ACHN (cell line): ENCODE data around the gene HNRNPLL.
"Not testable (repeated sequence)": the region's sequence is repeated elsewhere in the genome, so short reads cannot be mapped to it uniquely, and the experiment has no call there.

Experiments used
- DNase-seq: peaks from one replicate; pipeline ENCODE4 v3.0.0-alpha.2; 2015
- in situ Hi-C: cut with HindIII; loops from 2 replicates; pipeline ENCODE4 v1.10.0; 2017; ENCODE audit warnings: low sequenced_read_pairs, low pct_ligation_motif_present, low pct_unique_long_range_greater_than_20kb

Gene HNRNPLL

GRCh38 chr2:38602732-38603401 is at the start of gene HNRNPLL:
Gene HNRNPLL (minus strand): TSS chr2:38602928. CDS start chr2:38602626, 302 bp downstream.
- in situ Hi-C loops, result no loop called here
- DNase-seq, result peak; percentile 98

DNA sequence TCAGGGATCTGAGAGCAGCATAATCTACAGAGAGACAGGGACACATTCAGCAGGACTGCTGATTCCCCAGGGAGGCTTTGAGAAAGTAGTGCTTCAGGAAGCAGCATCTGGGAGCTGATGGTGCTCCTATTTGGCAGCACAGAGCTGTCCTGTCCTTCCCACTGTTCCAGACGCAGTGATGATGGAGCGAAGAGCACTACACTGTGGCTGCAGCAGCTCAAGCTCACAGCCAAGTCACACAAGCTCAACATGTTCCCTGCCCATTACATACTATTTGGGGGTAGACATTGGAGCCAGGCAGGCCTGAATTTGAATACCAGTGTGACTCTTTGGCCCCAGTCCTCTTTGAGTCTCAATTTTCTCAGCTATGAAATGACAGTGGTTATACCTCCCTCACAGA is 48.0 kb upstream of the HNRNPLL start:
- no peak for DNase-seq
- in situ Hi-C loops, result no loop called here

DNA sequence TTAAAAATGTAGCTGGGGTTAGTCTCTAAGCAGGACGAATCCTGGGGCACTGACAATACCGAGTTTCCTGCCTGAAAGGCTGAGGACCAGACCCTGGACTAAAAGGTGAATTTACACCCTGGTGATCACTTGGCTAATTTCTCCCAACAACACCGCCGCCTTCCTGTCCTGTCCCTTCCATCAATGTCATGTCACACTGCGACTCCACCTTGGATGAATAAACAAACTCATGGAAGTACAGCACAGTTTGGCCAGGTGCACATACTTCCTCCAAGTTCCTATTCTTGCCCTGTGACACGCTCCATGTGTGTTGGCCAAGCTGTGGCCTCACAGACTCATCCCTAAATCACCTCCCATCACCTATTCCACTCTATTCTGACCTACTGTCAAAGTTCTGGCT is 47.3 kb upstream of the HNRNPLL start:
- DNase-seq, result no peak
- in situ Hi-C loops, result no loop called here

GRCh38 chr2:38649176-38649728 is 46.5 kb upstream of the HNRNPLL start:
- in situ Hi-C loops, result no loop called here
- DNase-seq, result no peak

- DNase-seq, result no peak
- in situ Hi-C loops, result no loop called here
These were observed 45.5 kb upstream of the HNRNPLL start for GRCh38 chr2:38648107-38648761.

DNA sequence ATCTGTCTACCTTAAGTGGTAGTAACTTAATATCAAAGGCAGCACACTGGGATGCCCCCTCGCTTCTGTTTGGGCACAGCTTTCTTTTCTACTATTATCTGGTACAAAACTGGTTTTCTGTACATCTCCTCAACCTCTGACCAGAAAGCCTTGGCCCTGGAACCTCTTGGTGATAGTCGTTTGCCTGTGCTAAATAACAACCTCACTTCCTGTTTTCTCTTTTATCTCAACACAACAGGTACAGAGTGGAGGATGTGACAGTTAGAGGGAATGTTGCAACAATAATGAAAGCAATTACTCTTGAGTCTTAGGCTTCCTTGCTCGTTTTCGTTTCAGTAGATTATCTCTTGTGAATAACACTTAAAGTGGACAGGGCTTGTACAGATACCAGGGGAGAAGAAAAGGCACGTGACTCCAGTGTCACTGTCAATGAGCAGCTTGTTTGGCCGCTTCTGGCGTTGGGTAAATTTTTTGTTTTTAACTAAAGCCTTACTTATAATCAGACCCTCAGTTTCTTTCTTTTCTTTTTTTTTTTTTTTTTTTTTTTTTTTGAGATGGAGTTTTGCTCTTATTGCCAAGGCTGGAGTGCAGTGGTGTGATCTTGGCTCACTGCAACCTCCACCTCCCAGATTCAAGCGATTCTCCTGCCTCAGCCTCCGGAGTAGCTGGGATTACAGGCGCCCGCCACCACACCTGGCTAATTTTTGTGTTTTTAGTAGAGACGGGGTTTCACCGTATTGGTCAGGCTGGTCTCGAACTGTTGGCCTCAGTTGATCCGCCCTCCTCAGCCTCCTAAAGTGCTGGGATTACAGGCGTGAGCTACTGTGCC is 41.2 kb upstream of the HNRNPLL start:
- in situ Hi-C loops, DNase-seq: not testable (repeated sequence)

GRCh38 chr2:38643021-38643671 is 40.4 kb upstream of the HNRNPLL start:
- in situ Hi-C loops, result no loop called here
- DNase-seq, result no peak

GRCh38 chr2:38642373-38643017 is 39.8 kb upstream of the HNRNPLL start:
- DNase-seq, in situ Hi-C loops: not testable (repeated sequence)

GRCh38 chr2:38636069-38636468 is 33.3 kb upstream of the HNRNPLL start:
- no peak for DNase-seq
- in situ Hi-C loops, result no loop called here

GRCh38 chr2:38635139-38635538 is 32.4 kb upstream of the HNRNPLL start:
- DNase-seq, result no peak
- in situ Hi-C loops, result no loop called here

DNA sequence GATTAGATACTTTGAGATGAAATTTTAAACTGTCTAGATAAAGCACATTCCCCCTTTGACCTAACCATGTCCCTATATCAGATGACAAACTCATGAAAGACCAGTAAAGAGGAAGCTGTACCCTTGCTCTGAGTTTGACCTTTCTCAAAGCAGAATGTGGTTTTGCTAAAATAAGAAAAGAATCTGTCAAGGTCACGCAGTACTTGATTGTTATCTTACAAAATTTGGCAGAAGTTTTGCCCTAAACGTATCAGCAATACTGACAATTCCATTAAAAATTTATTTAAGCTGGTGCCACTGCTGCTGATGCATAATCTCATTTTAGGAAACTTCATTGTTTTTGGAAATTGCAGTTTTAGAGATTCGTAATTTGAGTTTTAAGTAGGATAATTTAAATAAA is 32.0 kb upstream of the HNRNPLL start:
- in situ Hi-C loops, result no loop called here
- DNase-seq, result no peak

GRCh38 chr2:38633895-38634294 is 31.2 kb upstream of the HNRNPLL start:
- no peak for DNase-seq
- in situ Hi-C loops, result no loop called here

DNA sequence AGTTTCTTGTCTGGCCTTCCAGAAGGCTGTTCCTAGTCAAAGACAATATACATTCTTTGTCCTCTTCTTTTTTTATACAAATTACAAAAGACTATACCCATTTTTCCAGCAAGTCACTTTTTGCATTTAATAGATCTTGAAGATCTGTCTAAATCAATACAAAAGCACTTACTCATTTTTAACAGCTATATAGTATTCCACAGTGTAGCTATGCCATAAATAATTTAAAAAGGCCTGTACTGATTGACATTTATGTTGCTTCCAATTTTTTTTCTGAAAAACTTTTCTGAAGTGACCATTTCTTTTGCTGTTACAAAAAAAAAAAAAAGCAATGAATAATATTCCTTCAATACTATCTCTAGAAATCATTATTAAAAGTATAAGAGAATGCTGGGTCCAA is 30.3 kb upstream of the HNRNPLL start:
- no peak for DNase-seq
- in situ Hi-C loops, result no loop called here

DNA sequence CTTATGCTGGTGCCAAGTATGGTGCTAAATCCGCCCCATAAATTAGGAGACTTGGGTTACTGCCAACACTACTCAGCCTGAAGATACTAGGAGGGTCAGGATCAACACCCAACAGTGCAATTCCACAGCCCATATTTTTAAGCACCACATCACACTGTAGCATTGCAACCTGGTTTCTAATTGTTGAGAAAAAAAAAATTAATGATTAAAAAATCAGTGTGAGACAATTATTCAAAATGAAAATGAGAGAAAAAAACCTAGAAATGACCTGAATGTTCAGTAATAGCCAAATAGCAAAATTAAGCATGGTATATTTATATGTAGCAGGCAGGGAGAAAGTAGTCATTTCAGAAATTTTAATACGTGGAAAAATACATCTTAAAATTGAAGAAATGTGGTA is 29.2 kb upstream of the HNRNPLL start:
- no peak for DNase-seq
- in situ Hi-C loops, result no loop called here

DNA sequence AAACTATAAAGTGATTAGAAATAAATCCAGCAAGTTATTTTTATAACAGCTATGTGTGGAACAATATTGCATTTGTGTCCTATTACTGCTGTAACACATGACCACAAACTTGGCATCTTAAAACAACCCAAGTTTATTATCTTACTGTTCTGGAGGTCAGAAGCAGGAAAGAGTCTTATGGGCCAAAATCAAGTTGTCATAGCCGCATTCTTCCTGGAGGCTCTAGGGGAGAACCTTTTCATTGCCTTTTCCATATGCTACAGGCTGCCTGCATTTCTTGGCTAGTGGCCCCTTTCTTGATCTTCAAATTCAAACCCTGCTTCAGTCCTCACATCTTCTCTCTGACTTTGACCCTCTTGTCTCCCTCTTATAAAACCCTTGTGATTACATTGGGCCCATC is 27.0 kb upstream of the HNRNPLL start:
- no peak for DNase-seq
- in situ Hi-C loops, result no loop called here

DNA sequence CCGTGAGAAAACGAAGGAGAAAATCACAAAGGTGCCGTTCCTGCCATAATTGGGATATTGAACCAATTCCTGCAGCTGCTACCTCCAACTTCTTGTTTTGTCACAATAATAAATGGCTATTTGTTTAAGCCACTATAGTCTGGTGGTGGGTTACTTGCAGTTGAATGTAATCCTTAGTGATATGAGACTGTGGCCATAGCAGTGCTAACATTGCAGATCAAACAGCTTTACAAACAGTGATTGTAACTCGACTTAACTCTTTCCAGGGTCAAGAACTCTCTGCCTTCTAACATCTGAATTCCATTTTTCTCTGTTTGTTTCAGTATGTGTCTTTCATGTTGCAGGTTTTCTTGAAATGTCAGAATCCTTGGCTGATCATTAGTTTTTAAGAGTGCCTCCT is 24.7 kb upstream of the HNRNPLL start:
- in situ Hi-C loops, result no loop called here
- no peak for DNase-seq

DNA sequence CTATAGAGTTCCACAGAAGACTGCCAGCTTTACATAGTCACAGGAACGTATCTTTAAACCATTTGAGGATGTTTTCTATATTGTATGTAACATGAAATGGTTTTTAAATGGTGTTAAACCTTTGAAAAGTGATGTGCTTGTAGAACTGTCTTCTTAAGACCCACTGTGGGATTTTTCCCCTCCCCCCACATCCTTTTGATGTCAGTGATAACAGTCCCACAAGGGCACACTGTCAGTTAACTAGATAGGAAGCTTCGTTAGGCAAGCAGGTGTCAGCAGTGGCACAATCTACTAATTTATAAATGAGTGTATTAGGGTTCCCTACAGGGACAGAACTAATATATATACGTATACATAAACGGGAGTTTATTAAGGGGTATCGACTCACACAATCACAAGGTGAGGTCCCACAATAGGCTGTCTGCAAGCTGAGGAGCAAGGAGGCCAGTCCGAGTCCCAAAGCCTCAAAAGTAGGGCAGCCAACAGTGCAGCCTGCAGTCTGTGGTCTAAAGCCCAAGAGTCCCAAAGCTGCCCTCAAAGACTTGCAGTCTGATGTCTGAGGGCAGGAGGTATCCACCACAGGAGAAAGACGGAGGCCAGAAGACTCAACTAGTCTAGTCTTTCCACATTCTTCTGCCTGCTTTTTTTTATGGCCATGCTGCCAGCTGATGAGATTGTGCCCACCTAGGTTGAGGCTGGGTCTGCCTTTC is 23.8 kb upstream of the HNRNPLL start:
- DNase-seq, result no peak
- in situ Hi-C loops, result no loop called here

DNA sequence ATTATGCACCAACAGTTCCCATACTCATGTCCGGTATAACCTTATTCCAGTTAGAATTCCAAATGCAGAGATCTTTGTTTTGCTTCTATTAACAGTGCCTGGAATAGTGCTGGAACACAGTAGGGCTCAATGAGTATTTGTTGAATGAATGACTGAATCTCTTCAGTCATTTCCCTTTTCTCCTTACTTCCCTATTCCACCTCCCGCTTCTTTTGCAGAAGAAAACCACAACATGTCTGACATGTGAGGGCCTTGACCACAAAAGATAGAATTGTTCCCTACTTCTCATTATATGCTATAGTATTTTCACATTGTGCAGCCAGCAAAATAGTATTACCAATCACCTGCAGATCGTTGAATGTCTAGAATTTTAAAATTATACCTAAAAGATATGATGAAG is 19.5 kb upstream of the HNRNPLL start:
- DNase-seq, result no peak
- in situ Hi-C loops, result no loop called here
